CD4-positive, alpha-beta T cell (primary cell): ENCODE measurements around the gene USP2. TPM values are rescaled to one million over a fixed set of nuclear protein-coding genes. Genes with fewer than 3 reads are reported as not detected.

ENCODE experiments used
- ATAC-seq: fragments of 200-7000 bp; cut with Tn5 transposase; one replicate; pipeline ENCODE4 v1.10.0; 2022; ENCODE audit warnings: mild to moderate bottlenecking; ENCODE audit not compliant: poor library complexity
- CTCF ChIA-PET: fragments of 350-600 bp; sonication (Branson Sonifier 250); formaldehyde crosslinking; loops from one replicate; lab custom pipeline; 2021; ENCODE audit warnings: antibody characterized with exemption, inconsistent platforms; lab: Charles Lee
- POLR2A ChIA-PET: fragments of 350-600 bp; sonication (Branson Sonifier 250); formaldehyde crosslinking; loops from one replicate; lab custom pipeline; 2021; ENCODE audit warnings: antibody characterized with exemption, inconsistent platforms; lab: Charles Lee
- DNase-seq, 14 experiments: peaks; one replicate each; pipeline ENCODE4 v3.0.0-alpha.2; 2013 to 2020; ENCODE audit warnings: mixed read lengths in 2 of 14
- H3K27ac ChIP-seq, 2 donors: one replicate each; pipeline versions ENCODE4 v1.5.1 to v1.7.0; 2013; ENCODE audit warnings: low read length in 2 of 2, low read depth in 1 of 2, mild to moderate bottlenecking in 1 of 2
- H3K27me3 ChIP-seq, 2 experiments: 1 replicate in 1 of 2; 2 replicates in 1 of 2; pipeline versions ENCODE4 v1.6.1 to v1.7.0; 2013; ENCODE audit warnings: low read length in 2 of 2, control low read depth in 1 of 2, mild to moderate bottlenecking in 1 of 2, moderate library complexity in 1 of 2; ENCODE audit not compliant: insufficient read depth in 2 of 2, control insufficient read depth in 1 of 2
- H3K36me3 ChIP-seq: one replicate; pipeline ENCODE4 v1.6.1; 2013; ENCODE audit warnings: low read length, control low read depth; ENCODE audit not compliant: insufficient read depth
- H3K4me1 ChIP-seq: one replicate; pipeline ENCODE4 v1.6.1; 2013; ENCODE audit warnings: low read length, control low read depth; ENCODE audit not compliant: insufficient read depth
- H3K4me3 ChIP-seq: one replicate; pipeline ENCODE4 v1.5.1; 2013; ENCODE audit warnings: mild to moderate bottlenecking, low read length, moderate library complexity
- H3K9me3 ChIP-seq, 2 experiments: 1 replicate in 1 of 2; 2 replicates in 1 of 2; pipeline versions ENCODE4 v1.6.1 to v1.7.0; 2013; ENCODE audit warnings: low read length in 2 of 2, mild to moderate bottlenecking in 2 of 2, control low read depth in 1 of 2, moderate library complexity in 1 of 2; ENCODE audit not compliant: control insufficient read depth in 1 of 2, insufficient read depth in 1 of 2
- H3K27ac Mint-ChIP-seq: one replicate; pipeline ENCODE4 v1.8.0; 2020; ENCODE audit warnings: mixed read lengths
- H3K27me3 Mint-ChIP-seq: one replicate; pipeline ENCODE4 v1.8.0; 2021; ENCODE audit warnings: mixed read lengths
- H3K36me3 Mint-ChIP-seq: one replicate; pipeline ENCODE4 v1.8.0; 2021; ENCODE audit warnings: low read depth, mixed read lengths
- H3K4me1 Mint-ChIP-seq: one replicate; pipeline ENCODE4 v1.8.0; 2021; ENCODE audit warnings: low read depth, mixed read lengths
- H3K4me3 Mint-ChIP-seq: one replicate; pipeline ENCODE4 v1.8.0; 2020; ENCODE audit warnings: mild to moderate bottlenecking, mixed read lengths
- H3K9me3 Mint-ChIP-seq: one replicate; pipeline ENCODE4 v1.8.0; 2020; ENCODE audit warnings: mixed read lengths
- intact Hi-C, 2 experiments: fragments of 100-400 bp; cut with DNase I in 1 of 2; cut with micrococcal nuclease in 1 of 2; formaldehyde crosslinking; loops; one replicate each; pipeline versions ENCODE4 v1.15.1 to v1.9.0; 2023 to 2025; cut with DNase I, micrococcal nuclease
- total RNA-seq, 174 experiments: library from RNA in 2 of 174; stranded (reverse) in 2 of 174; gene quantifications; one replicate each; pipeline ENCODE4 v1.2.3 and lab custom pipeline; 2021 to 2026
- TF ChIP-seq, protein P1 (sequence below): fragments of 200-600 bp; IDR thresholded peaks from one replicate; pipeline ENCODE4 v1.8.0; 2022; ENCODE audit warnings: antibody characterized with exemption, mild to moderate bottlenecking

Gene USP2
- total RNA-seq, 2 experiments from 2014 or later, result 2.0 to 2.6 TPM

- intact Hi-C loops, result no loop called here
- peaks cover 40% of the 10 kb centered on the region for H3K4me1 Mint-ChIP-seq
- peaks cover 27% of the 10 kb centered on the region for H3K36me3 Mint-ChIP-seq
- no peak for ATAC-seq
- H3K4me3 Mint-ChIP-seq, result peak overlapping the region; percentile 89
- peaks cover 51% of the 10 kb centered on the region for H3K4me1 ChIP-seq
- H3K36me3 ChIP-seq, result peaks cover 4% of the 10 kb centered on the region
- peaks cover 35% of the 10 kb centered on the region for H3K27me3 Mint-ChIP-seq
- no peak overlapping the region for H3K27ac ChIP-seq
- peak in 1 of 14 experiments; percentile 43 for DNase-seq
- H3K27ac Mint-ChIP-seq, result peak overlapping the region; percentile 70
- H3K27me3 ChIP-seq, result peaks cover 31 to 42% of the 10 kb centered on the region in 2 experiments
- POLR2A ChIA-PET, result interaction anchor here (0.5 to 1.7 kb wide), 4 partner anchors 14 to 765 kb away, joined by 3 to 6 read pairs (median 4); partner anchors contain the start of genes ARCN1, CBL and VPS11
- TF ChIP-seq, protein P1, sequence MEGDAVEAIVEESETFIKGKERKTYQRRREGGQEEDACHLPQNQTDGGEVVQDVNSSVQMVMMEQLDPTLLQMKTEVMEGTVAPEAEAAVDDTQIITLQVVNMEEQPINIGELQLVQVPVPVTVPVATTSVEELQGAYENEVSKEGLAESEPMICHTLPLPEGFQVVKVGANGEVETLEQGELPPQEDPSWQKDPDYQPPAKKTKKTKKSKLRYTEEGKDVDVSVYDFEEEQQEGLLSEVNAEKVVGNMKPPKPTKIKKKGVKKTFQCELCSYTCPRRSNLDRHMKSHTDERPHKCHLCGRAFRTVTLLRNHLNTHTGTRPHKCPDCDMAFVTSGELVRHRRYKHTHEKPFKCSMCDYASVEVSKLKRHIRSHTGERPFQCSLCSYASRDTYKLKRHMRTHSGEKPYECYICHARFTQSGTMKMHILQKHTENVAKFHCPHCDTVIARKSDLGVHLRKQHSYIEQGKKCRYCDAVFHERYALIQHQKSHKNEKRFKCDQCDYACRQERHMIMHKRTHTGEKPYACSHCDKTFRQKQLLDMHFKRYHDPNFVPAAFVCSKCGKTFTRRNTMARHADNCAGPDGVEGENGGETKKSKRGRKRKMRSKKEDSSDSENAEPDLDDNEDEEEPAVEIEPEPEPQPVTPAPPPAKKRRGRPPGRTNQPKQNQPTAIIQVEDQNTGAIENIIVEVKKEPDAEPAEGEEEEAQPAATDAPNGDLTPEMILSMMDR, result no peak
- CTCF ChIA-PET, result interaction anchor here (0.6 to 2.2 kb wide), 18 partner anchors 10 to 230 kb away, joined by 3 to 19 read pairs (median 4); partner anchors contain the start of gene USP2
- H3K9me3 ChIP-seq, result peaks cover 0 to 12% of the 10 kb centered on the region in 2 experiments
- H3K9me3 Mint-ChIP-seq, result no peaks in the 10 kb centered on the region
- H3K4me3 ChIP-seq, result no peak overlapping the region
Measured at GRCh38 chr11:119337581-119338317, 43.7 kb downstream of the USP2 start.

DNA sequence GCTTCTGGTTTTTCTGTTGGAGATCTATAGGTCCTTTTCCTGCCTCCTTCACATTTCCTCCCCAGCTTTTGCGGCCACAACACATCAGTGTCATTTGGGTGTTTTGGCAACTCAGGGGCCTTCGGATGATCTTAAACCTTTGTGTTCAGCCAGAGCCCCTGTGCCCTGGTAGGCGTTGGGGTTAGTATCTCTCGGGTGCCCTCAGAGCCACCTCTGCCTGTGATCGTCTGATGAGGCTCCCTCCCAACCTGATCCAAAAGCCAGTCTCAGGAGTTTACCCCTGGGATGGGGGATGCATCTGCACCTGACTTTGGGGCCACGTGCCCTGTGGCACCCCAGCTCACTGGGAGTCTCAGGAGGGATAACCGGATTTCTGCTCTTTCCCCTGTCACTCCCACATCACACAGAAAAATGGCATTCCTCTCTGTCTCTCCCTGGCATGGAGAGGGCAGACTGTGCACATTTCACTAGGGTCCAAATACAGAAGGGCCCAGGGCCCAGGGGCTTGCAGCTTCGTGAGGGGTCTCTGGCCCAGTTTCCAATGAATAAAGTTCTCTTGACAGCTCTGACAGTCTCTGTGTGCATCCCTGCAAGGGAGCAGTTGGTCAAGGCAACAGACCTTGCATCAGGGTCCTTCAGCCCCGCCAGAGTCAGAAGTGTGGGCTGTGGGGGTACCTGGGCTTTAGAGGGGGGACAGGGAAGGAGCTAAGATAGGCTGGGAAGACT, 44.6 kb downstream of the USP2 start:
- H3K27ac Mint-ChIP-seq, result peak overlapping the region; percentile 71
- H3K36me3 Mint-ChIP-seq, result peaks cover 27% of the 10 kb centered on the region
- Histone ChIP-seq H3K36me3 (peaks cover 4% of the 10 kb centered on the region), H3K9me3 (peaks cover 0 to 12% of the 10 kb centered on the region in 2 experiments), H3K4me1 (peaks cover 51% of the 10 kb centered on the region), H3K27me3 (peaks cover 31 to 34% of the 10 kb centered on the region in 2 experiments), H3K4me3 (no peak overlapping the region), H3K27ac (no peak overlapping the region)
- H3K9me3 Mint-ChIP-seq, result no peaks in the 10 kb centered on the region
- H3K4me3 Mint-ChIP-seq, result peak overlapping the region; percentile 89
- H3K4me1 Mint-ChIP-seq, result peaks cover 42% of the 10 kb centered on the region
- ATAC-seq (no peak), DNase-seq (peak in 1 of 14 experiments; percentile 12)
- ChIA-PET CTCF (interaction anchor here (1.2 to 2.2 kb wide), 4 partner anchors 13 to 40 kb away, joined by 3 to 19 read pairs (median 11); no protein-coding TSS in a partner anchor), POLR2A (interaction anchor here (1.7 kb wide), 1 partner anchor 13 kb away, joined by 4 read pairs; no protein-coding TSS in a partner anchor)
- intact Hi-C loops, result no loop called here
- TF ChIP-seq, protein P1, result no peak
- H3K27me3 Mint-ChIP-seq, result peaks cover 28% of the 10 kb centered on the region
